GM21825 (cell line): ENCODE data around the gene ATP8A2.
"Not testable (repeated sequence)": the region's sequence is repeated elsewhere in the genome, so short reads cannot be mapped to it uniquely, and the experiment has no call there.

Experiments used
- ATAC-seq: cut with Tn5 transposase; IDR thresholded peaks from one replicate; pipeline ENCODE4 v1.9.1; 2021; ENCODE audit warnings: mild to moderate bottlenecking, moderate library complexity; ENCODE audit not compliant: unreplicated experiment

Gene ATP8A2

DNA sequence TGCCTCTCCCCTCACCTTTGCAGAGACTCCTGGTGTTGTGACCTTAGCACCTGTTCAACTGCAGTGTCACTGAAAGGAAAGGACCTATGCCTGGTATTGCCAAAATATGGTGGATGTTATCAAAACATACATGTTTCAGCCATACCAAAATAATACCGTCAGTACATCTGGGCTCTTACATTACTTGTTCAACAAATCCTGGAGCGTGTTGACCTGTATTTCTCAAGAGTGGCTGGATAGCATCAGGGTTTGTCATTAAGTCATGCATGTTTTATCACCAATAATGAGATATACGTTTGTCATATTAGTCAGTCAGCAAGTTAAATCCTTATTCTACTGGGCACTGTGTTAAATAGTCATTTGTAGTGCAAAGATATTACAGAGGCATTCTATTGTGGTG, 389.3 kb downstream of the ATP8A2 start:
- no peak for ATAC-seq

DNA sequence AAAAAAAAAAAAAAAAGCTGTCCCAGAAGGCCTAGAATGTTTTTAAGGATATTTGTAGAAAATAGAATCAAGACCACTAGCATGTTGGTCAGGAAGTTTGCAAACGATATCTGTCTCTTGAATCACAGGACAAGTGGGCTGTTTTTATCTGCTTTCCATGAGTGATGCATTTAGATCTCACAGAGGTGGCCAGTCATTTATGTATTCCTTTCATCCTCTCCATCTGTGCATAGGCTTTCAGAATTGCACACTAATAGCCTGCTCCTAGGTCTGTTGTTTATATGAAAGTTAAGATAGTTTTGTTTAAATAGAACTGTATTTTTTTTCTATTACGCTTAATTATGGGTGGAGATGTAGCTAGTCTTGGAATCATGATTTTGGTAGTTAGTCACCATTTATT, 390.5 kb downstream of the ATP8A2 start:
- ATAC-seq = no peak

DNA sequence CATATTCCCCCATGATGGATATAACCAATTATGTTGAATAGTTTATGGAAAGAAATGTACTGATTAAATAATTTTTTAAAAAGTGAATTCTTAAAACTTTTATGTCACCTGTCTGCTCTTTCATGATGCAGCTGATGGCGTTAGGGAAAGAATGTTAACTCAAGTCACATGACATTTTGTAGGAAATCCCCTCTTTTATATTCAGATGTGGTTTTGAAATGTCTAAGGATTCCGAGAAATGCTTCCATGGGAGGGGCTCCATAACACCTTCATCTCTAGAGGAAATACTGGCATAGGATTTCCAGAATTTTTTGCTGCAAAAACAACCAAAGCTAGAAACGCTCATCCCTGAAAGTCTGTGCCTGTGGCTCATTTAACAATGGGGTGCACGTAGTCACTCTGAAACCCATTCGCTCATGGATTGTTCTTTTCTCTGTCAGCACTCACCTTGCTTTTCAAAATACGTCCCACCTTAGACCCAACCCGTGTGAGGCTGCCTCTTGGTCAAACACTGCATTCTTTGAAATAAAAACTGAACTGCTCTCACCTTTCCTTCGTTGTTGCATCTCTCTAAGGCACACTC, 391.1 kb downstream of the ATP8A2 start:
- no peak for ATAC-seq

- no peak for ATAC-seq
Measured at GRCh38 chr13:25764378-25764777, 392.6 kb downstream of the ATP8A2 start.

DNA sequence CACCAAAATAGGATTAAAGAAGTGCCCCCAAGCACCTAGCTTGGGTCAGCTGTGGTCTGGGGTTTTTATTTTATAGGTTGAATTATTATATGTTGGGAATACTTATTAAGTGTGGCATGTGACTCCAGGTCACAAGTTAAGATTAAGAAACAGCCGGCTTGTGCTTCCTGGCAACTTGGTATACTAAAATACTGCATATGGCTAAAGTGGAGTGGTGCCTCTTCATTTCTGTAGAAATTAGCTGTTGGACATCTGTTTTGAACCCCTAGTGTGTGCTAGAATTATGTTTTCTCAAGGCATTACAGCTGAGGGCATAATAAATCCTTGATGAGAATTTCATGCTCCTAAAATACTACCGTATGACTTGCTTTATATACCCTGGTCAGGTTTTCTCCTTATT, 393.5 kb downstream of the ATP8A2 start:
- ATAC-seq = no peak

GRCh38 chr13:25766576-25766975, 394.8 kb downstream of the ATP8A2 start:
- no peak for ATAC-seq

GRCh38 chr13:25766991-25767390, 395.2 kb downstream of the ATP8A2 start:
- ATAC-seq = no peak

DNA sequence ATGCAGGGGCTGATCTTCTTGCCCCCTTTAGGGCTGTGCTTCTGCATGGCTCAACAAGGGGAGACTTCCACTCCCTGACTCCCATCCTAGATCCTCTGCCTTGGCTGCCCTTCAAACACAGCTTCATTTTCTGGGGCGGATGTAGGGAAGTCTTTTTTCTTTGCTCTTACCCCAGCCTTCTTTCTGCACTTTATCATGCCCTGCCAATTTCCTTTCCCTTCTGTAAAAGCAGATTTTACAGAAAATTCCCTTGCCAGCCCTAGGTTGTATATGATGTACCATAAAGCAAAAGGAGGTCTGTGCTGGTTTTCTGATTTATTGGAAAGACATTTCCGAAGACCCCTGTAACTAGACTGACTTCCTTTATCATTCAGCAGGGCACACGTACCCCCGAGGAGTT, 396.6 kb downstream of the ATP8A2 start:
- no peak for ATAC-seq

- no peak for ATAC-seq
Measured at GRCh38 chr13:25768838-25769237, 397.1 kb downstream of the ATP8A2 start.

DNA sequence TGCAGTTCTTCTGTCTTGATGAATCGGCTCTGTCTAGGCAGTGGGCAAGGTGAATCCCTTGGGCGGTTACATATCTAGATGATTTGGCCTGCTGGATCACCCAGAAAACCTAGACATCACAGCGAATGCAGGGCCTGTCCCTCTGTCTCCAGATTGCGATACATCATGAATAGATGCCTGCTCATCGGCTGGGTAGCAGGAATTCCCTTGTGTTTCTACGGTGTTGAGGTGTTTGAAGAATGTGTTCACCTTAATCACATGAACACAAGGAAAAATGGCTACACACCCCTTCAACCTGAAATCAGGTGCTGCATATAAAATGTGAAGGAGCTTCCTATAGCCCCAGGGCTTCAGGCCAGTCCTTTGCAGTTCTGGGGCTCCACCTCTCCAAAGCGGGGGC, 398.8 kb downstream of the ATP8A2 start:
- no peak for ATAC-seq

DNA sequence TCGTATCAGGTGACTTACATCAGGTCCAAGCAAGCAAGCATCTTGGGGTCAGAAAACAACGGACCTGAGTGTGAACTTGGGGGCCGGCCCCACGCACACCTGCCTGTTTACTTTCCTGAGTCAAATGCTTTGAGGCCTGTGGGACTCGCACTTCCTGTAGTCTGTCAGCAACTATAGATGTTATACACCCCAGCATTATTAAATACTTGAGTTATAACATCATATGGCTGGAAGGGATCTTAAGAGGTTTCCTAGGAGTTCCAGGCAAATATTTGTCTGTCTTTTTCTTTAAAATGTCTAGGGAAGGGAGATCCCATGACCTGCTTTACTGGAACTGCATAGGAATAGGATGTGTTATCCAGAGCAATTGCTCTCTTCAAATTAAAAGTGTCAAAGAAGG, 399.4 kb downstream of the ATP8A2 start:
- no peak for ATAC-seq

GRCh38 chr13:25771641-25772478, 400.1 kb downstream of the ATP8A2 start:
- no peak for ATAC-seq

- not testable (repeated sequence) for ATAC-seq
Measured at GRCh38 chr13:25772534-25772933, 400.8 kb downstream of the ATP8A2 start.

GRCh38 chr13:25774056-25774455, 402.3 kb downstream of the ATP8A2 start:
- ATAC-seq = not testable (repeated sequence)

DNA sequence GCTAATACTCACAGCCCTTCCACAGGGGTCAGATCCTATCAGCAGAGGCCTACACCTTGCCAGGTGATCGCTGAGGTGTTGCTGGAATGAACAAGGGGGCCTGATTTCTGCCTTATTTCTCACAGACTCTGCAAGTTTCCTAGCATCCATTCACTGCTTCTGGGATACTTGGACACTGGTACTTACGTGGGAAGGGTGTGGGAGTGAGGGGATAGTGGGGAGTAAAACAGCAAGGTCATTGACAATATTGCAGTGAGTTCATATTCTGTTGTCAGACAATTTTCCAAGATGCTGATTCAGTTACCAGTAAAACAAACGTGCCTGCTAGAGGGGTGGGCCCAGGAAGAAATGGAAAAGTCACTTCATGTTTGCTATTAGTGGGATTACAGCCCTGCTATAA, 403.5 kb downstream of the ATP8A2 start:
- no peak for ATAC-seq

- no peak for ATAC-seq
Measured at GRCh38 chr13:25775986-25776385, 404.2 kb downstream of the ATP8A2 start.

DNA sequence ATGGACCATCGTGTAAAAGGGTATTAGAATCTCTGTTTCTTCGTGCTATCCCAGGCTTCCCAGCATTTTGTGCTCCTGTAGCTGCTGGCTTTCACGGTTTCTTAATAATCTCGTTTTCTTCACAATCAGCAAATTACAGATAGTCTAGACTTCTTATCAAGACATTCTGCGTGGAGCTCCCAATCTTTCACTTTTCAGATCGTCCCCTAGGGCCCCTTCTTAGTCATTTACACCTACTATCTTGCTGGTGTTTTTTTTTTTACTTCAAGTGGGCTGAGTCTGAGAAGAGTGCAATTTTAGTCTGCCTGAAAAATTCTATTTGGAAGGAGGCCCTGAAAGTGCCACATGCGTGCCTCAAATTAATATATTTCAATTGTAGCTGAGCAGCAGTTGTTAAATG, 404.9 kb downstream of the ATP8A2 start:
- ATAC-seq = no peak

- ATAC-seq = no peak
Measured at GRCh38 chr13:25777509-25777908, 405.7 kb downstream of the ATP8A2 start.

DNA sequence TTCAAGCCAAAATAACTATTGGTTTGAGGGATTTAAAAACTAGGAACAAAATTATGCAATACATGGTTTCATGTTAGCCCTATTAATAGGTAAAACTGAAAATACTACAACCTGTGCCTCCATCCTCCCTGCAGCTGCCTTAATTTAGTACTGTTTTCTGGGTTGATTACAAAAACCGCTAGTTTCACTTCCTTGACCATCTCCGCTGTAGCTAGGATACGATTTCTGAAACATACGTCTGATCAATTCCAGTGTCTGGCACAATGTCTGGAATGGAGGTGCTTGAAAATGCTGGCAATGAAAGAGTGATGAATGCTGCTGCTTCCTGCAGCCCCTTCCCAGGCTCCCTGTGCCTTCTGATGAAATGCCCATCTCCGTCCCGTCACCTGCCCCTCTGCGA, 406.6 kb downstream of the ATP8A2 start:
- no peak for ATAC-seq

- ATAC-seq = no peak
Measured at GRCh38 chr13:25778808-25779305, 407.1 kb downstream of the ATP8A2 start.

DNA sequence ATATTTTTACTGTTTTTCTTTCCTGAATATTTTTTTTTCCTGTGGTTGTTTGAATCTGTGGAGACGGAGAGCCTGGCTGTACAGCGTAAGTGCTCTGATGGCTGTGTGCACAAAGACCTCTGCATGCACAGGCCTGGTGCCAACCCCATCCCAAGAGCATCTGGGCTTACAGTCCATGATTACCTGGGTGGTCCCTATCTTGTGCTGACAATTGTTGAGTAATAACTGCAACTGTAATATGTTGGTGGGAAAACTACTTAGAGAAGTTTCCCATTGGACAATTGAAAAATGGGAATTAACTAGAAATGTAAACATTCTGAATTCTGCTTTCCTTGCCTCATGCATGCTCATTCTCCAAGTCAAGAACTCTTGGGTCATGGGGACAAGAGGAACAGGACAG, 411.3 kb downstream of the ATP8A2 start:
- ATAC-seq = no peak

DNA sequence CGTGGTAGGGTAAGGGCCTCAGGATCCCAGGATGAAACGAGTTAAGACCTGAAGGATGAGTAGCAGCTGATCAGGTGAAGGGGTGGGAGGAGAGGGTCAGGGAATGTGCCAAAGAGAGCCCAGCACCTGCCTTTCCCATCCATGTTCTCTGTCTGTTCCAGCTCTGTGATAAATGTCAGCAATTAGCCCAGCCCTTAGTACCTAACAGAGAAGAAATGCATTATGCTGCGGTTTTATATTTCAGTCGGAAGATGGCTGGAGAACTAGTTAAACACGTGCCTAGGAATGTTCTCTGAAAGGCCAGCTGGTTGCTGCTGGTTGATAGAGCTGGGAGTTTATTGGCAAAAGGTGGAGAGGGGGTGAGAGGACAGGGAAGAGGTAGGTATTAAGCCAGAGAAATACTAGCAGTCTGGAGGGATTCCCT, 411.8 kb downstream of the ATP8A2 start:
- no peak for ATAC-seq
